Liver (tissue), 9 donors: ENCODE data around the gene ANKFN1. TPM values are rescaled to one million over a fixed set of nuclear protein-coding genes. Genes with fewer than 3 reads are reported as not detected.

Experiments
- DNase-seq: peaks from one replicate; pipeline ENCODE4 v3.0.0-alpha.2; 2017; ENCODE audit warnings: low spot score
- H3K27ac ChIP-seq, 2 donors: one replicate each; pipeline ENCODE4 v1.7.0; 2013; ENCODE audit warnings: inconsistent platforms in 2 of 2, low read length in 2 of 2, control low read depth in 1 of 2, low read depth in 1 of 2, mild to moderate bottlenecking in 1 of 2
- H3K27me3 ChIP-seq, 4 donors: one replicate each; pipeline versions ENCODE4 v1.6.1 to v1.7.0; 2013; ENCODE audit warnings: low read length in 3 of 4, inconsistent platforms in 1 of 4, mild to moderate bottlenecking in 1 of 4, moderate library complexity in 1 of 4; ENCODE audit not compliant: control insufficient read depth in 4 of 4, insufficient read depth in 4 of 4
- H3K36me3 ChIP-seq, 4 donors: one replicate each; pipeline versions ENCODE4 v1.6.1 to v1.7.0; 2013; ENCODE audit warnings: low read length in 3 of 4, mild to moderate bottlenecking in 3 of 4, low read depth in 1 of 4, moderate library complexity in 1 of 4; ENCODE audit not compliant: control insufficient read depth in 4 of 4, insufficient read depth in 3 of 4
- H3K4me1 ChIP-seq, 4 donors: one replicate each; pipeline versions ENCODE4 v1.6.1 to v1.7.0; 2013; ENCODE audit warnings: low read length in 3 of 4, mild to moderate bottlenecking in 3 of 4, moderate library complexity in 1 of 4; ENCODE audit not compliant: control insufficient read depth in 4 of 4, insufficient read depth in 4 of 4
- H3K4me3 ChIP-seq, 3 donors: one replicate each; pipeline versions ENCODE4 v1.6.1 to v1.7.0; 2013; ENCODE audit warnings: low read length in 3 of 3, control low read depth in 1 of 3, low read depth in 1 of 3, mild to moderate bottlenecking in 1 of 3
- H3K9ac ChIP-seq, 2 donors: one replicate each; pipeline ENCODE4 v1.7.0; 2013; ENCODE audit warnings: low read length in 2 of 2, mild to moderate bottlenecking in 2 of 2, moderate library complexity in 2 of 2, control low read depth in 1 of 2, low read depth in 1 of 2
- H3K9me3 ChIP-seq, 4 donors: one replicate each; pipeline versions ENCODE4 v1.6.1 to v1.7.0; 2013; ENCODE audit warnings: low read length in 3 of 4; ENCODE audit not compliant: control insufficient read depth in 4 of 4
- EGR1 ChIP-seq, 2 donors: IDR thresholded peaks; 2 replicates each; pipeline ENCODE4 v1.6.1; 2016 to 2018; ENCODE audit warnings: antibody characterized with exemption in 2 of 2, low read depth in 2 of 2
- FOXA1 ChIP-seq: IDR thresholded peaks from 2 replicates; pipeline ENCODE4 v1.6.1; 2016; ENCODE audit warnings: antibody characterized with exemption
- GABPA ChIP-seq, 2 donors: IDR thresholded peaks in 1 of 2; conservative IDR thresholded peaks in 1 of 2; 2 replicates each; pipeline ENCODE4 v1.6.1; 2016; ENCODE audit warnings: antibody characterized with exemption in 2 of 2, mild to moderate bottlenecking in 1 of 2, moderate library complexity in 1 of 2
- NR2F2 ChIP-seq: IDR thresholded peaks from 2 replicates; pipeline ENCODE4 v1.6.1; 2016; ENCODE audit warnings: antibody characterized with exemption
- RAD21 ChIP-seq, 2 donors: IDR thresholded peaks; 2 replicates each; pipeline ENCODE4 v1.6.1; 2016; ENCODE audit warnings: antibody characterized with exemption in 2 of 2, mild to moderate bottlenecking in 2 of 2
- RXRA ChIP-seq, 2 donors: IDR thresholded peaks; 2 replicates each; pipeline ENCODE4 v1.6.1; 2017 to 2018; ENCODE audit warnings: antibody characterized with exemption in 2 of 2, mild to moderate bottlenecking in 1 of 2
- WGBS: extraction: QIAGEN DNeasy Blood & Tissue Kit; methylation state at CpG from one replicate; pipeline ENCODE4 v1.1.7; 2013; 5-methylcytosine and 5-hydroxymethylcytosine counted together
- polyA plus RNA-seq, 2 donors: library from polyadenylated mRNA; stranded (reverse) in 1 of 2; unstranded in 1 of 2; fragments of 200-250 nt in 1 of 2; fragments of >200 nt in 1 of 2; fragmentation: Nextera tagmentation in 1 of 2; extraction: Ambion mirVana in 1 of 2; gene quantifications; one replicate each; pipeline versions ENCODE4 v1.2.1 to v1.2.3, GENCODE V29; 2013 to 2015
- total RNA-seq, 2 donors: library from RNA; depleted of rRNA; stranded (reverse); fragments of >200 nt; gene quantifications; one replicate each; pipeline ENCODE4 v1.2.3, GENCODE V29; 2014
- TF ChIP-seq, protein P1 (sequence below): fragments of 150-350 bp; IDR thresholded peaks from 2 replicates; pipeline ENCODE4 v1.5.1; 2017; ENCODE audit warnings: improper control_type of control experiment, low read depth, low read length; ENCODE audit not compliant: missing input control
- TF ChIP-seq, protein P2 (sequence below): IDR thresholded peaks from 2 replicates; pipeline ENCODE4 v1.6.1; 2016; ENCODE audit warnings: antibody characterized with exemption
- TF ChIP-seq, protein P3 (sequence below): IDR thresholded peaks from 2 replicates; pipeline ENCODE4 v1.6.1; 2016; ENCODE audit warnings: antibody characterized with exemption
- TF ChIP-seq, protein P4 (sequence below): IDR thresholded peaks from 2 replicates; pipeline ENCODE4 v1.6.1; 2016; ENCODE audit warnings: antibody characterized with exemption, mild to moderate bottlenecking
- TF ChIP-seq, protein P5 (sequence below): IDR thresholded peaks from 2 replicates; pipeline ENCODE4 v1.6.1; 2016; ENCODE audit warnings: antibody characterized with exemption
- donor health status: healthy.
- donor health status: healthy.
- donor health status: healthy.
- donor health status: healthy.
- donor health status: healthy.

The ANKFN1 gene
- total and polyA plus RNA-seq, 4 donors = not detected

DNA sequence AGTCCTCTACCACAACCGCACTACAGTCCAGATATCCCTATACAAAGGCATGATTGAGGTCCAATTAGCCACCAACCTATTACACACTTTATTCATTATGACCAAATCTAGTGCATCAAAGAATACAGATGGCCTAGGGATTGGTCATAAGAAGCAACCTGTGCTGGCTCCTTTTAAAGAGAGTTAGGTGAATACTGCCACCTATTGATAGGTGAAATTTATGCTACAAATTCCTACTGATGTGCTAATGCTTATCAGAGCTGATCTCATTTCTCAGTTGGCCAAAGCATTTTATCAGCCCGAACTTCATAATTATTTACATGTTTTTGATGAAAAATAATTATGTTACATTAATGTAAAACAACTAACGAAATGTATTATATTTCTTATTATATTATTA lies 166.3 kb downstream of the ANKFN1 start:
- H3K27me3 ChIP-seq = peaks cover 0 to 4% (median 0%) of the 10 kb centered on the region in 4 donors
- DNase-seq = no peak
- H3K9me3 ChIP-seq = no peaks in the 10 kb centered on the region
- H3K9ac ChIP-seq = no peak overlapping the region
- H3K36me3 ChIP-seq = no peaks in the 10 kb centered on the region
- no peak overlapping the region for H3K4me3 ChIP-seq
- TF ChIP-seq RAD21 (IDR thresholded peaks at IDR 0.05) = peak; percentile 85 to 88
- TF ChIP-seq, protein P1, sequence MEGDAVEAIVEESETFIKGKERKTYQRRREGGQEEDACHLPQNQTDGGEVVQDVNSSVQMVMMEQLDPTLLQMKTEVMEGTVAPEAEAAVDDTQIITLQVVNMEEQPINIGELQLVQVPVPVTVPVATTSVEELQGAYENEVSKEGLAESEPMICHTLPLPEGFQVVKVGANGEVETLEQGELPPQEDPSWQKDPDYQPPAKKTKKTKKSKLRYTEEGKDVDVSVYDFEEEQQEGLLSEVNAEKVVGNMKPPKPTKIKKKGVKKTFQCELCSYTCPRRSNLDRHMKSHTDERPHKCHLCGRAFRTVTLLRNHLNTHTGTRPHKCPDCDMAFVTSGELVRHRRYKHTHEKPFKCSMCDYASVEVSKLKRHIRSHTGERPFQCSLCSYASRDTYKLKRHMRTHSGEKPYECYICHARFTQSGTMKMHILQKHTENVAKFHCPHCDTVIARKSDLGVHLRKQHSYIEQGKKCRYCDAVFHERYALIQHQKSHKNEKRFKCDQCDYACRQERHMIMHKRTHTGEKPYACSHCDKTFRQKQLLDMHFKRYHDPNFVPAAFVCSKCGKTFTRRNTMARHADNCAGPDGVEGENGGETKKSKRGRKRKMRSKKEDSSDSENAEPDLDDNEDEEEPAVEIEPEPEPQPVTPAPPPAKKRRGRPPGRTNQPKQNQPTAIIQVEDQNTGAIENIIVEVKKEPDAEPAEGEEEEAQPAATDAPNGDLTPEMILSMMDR = peak; percentile 51
- TF ChIP-seq EGR1 (IDR thresholded peaks at IDR 0.05; ENCODE audit: low read depth in 2 of 2) = no peak
- H3K4me1 ChIP-seq = no peaks in the 10 kb centered on the region
- 38% methylated on average over 3 of the region's 3 CpGs for WGBS
- no peak overlapping the region for H3K27ac ChIP-seq

DNA sequence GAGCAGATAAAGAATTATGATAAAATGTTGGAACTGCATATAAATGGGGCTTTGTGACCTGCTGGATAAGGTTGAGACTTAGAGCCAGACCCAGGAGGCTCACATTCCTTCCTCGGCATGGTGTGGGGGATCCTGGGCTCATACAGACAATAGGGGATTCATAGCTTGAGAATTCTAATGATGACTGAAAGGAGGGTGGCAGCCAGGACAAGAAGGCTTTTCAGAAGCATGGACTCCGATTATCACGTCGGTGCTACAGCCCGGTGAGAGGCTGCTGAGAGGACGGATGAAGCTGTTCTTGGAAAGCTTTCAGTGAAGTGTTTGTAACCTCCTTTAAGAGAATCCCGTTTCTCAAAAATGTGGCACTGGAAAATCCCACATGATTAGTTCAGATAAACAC lies 167.2 kb downstream of the ANKFN1 start:
- H3K9ac ChIP-seq = no peak overlapping the region
- H3K9me3 ChIP-seq = no peaks in the 10 kb centered on the region
- peaks cover 0 to 4% (median 0%) of the 10 kb centered on the region in 4 donors for H3K27me3 ChIP-seq
- H3K36me3 ChIP-seq = no peaks in the 10 kb centered on the region
- H3K27ac ChIP-seq = no peak overlapping the region
- no peak for TF ChIP-seq GABPA (IDR thresholded peaks at IDR 0.05 in 1 of 2, conservative IDR thresholded peaks at IDR 0.05 in 1 of 2)
- no peak for TF ChIP-seq NR2F2
- TF ChIP-seq, protein P2, sequence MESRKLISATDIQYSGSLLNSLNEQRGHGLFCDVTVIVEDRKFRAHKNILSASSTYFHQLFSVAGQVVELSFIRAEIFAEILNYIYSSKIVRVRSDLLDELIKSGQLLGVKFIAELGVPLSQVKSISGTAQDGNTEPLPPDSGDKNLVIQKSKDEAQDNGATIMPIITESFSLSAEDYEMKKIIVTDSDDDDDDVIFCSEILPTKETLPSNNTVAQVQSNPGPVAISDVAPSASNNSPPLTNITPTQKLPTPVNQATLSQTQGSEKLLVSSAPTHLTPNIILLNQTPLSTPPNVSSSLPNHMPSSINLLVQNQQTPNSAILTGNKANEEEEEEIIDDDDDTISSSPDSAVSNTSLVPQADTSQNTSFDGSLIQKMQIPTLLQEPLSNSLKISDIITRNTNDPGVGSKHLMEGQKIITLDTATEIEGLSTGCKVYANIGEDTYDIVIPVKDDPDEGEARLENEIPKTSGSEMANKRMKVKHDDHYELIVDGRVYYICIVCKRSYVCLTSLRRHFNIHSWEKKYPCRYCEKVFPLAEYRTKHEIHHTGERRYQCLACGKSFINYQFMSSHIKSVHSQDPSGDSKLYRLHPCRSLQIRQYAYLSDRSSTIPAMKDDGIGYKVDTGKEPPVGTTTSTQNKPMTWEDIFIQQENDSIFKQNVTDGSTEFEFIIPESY = no peak
- no peak for TF ChIP-seq FOXA1
- TF ChIP-seq RAD21 (IDR thresholded peaks at IDR 0.05) = no peak
- TF ChIP-seq, protein P3, sequence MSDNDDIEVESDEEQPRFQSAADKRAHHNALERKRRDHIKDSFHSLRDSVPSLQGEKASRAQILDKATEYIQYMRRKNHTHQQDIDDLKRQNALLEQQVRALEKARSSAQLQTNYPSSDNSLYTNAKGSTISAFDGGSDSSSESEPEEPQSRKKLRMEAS = no peak
- TF ChIP-seq, protein P4, sequence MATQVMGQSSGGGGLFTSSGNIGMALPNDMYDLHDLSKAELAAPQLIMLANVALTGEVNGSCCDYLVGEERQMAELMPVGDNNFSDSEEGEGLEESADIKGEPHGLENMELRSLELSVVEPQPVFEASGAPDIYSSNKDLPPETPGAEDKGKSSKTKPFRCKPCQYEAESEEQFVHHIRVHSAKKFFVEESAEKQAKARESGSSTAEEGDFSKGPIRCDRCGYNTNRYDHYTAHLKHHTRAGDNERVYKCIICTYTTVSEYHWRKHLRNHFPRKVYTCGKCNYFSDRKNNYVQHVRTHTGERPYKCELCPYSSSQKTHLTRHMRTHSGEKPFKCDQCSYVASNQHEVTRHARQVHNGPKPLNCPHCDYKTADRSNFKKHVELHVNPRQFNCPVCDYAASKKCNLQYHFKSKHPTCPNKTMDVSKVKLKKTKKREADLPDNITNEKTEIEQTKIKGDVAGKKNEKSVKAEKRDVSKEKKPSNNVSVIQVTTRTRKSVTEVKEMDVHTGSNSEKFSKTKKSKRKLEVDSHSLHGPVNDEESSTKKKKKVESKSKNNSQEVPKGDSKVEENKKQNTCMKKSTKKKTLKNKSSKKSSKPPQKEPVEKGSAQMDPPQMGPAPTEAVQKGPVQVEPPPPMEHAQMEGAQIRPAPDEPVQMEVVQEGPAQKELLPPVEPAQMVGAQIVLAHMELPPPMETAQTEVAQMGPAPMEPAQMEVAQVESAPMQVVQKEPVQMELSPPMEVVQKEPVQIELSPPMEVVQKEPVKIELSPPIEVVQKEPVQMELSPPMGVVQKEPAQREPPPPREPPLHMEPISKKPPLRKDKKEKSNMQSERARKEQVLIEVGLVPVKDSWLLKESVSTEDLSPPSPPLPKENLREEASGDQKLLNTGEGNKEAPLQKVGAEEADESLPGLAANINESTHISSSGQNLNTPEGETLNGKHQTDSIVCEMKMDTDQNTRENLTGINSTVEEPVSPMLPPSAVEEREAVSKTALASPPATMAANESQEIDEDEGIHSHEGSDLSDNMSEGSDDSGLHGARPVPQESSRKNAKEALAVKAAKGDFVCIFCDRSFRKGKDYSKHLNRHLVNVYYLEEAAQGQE = no peak
- TF ChIP-seq RXRA (IDR thresholded peaks at IDR 0.05) = no peak
- TF ChIP-seq, protein P5, sequence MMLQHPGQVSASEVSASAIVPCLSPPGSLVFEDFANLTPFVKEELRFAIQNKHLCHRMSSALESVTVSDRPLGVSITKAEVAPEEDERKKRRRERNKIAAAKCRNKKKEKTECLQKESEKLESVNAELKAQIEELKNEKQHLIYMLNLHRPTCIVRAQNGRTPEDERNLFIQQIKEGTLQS = no peak
- 24% methylated on average over 7 of the region's 7 CpGs for WGBS
- H3K4me1 ChIP-seq = no peaks in the 10 kb centered on the region
- no peak for DNase-seq
- H3K4me3 ChIP-seq = no peak overlapping the region
